ENCODE measurements around the gene GRIP2.

Gene GRIP2

DNA sequence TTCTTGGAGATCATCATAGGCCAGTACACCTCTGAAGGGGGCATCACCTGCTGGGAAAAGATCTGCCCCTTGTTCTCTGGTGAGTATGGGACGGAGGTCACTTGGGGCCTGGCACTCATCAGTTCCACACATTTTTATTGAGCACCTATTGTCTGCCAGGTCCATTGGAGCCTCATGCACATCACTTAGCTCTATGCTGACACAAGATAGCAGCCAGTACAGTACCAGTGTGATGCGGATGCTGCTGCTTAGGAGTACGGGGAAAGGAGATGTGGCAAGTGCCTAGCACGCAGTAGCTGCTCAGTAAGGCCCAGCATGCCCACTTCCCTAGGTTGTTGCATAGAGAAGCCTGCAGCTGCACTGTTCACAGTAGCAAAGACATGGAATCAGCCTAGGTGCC is 94.4 kb downstream of the GRIP2 start:
- DNase-seq (ENCODE audit: low read depth in 2 of 2): no peak
- no peak for TF ChIP-seq CTCF (IDR thresholded peaks at IDR 0.05; ENCODE audit: low read depth, low read length)
- no peak overlapping the region for H3K4me3 ChIP-seq (replicated peaks in 1 of 2; ENCODE audit: low read depth in 2 of 2, low read length in 2 of 2)

DNA sequence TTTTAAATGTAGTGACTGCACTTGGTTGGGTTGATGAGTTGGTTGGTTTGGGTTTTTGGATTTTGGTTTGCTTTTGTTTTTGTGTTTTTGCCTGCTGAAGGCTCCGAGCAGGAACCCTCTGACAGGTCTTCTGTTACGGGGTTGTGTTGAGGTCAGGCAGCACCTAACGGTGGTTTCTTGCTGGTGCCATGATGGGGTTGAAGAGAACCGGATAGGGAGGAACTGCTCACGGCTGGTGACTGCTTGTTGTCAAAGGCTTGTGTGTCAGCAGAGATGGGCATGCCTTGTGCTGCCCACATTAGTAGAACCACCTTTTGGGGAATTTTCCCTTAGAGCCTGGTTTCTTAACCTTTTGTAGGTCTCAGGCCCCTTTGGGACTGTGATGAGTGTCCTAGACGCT is 95.8 kb downstream of the GRIP2 start:
- no peak for DNase-seq (ENCODE audit: low read depth in 2 of 2)
- no peak overlapping the region for H3K4me3 ChIP-seq (replicated peaks in 1 of 2; ENCODE audit: low read depth in 2 of 2, low read length in 2 of 2)
- TF ChIP-seq CTCF (IDR thresholded peaks at IDR 0.05; ENCODE audit: low read depth, low read length): no peak

GRCh38 chr3:14441920-14442300 is 98.2 kb downstream of the GRIP2 start:
- no peak overlapping the region for H3K4me3 ChIP-seq (replicated peaks in 1 of 2; ENCODE audit: low read depth in 2 of 2, low read length in 2 of 2)
- DNase-seq (ENCODE audit: low read depth in 2 of 2): no peak
- TF ChIP-seq CTCF (IDR thresholded peaks at IDR 0.05; ENCODE audit: low read depth, low read length): no peak

DNA sequence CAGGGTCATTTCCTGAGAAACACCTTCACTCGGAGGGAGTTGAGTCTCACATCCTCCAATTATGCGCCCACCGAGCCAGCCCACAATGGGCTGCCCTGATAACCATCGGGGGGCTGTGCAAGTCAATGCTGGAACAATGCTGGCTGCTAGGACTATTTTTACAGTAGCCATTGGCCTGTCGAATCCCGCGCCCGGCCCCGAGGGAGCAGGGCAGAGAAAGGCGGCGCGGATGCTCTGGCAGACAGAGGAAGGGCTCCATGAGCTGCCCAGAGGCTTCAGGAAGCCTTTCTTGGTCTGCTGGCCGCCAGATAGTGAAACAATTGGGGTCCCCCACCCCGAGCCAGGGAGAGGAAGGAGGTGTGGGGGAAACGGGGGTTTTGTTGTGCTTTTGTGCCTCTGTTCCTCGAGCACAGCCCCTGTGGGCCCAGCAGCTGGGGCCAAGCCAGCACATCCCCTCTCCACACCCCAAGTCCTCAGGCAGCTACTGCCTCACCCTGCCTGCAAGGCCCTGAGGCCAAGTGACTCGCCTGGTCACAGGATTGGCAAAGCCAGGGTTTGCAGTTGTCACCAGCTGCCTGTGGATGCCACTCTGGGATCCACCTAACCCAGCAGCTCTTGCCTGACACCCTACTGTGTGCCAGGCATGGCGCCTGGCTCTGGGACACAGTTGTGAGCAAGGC is 98.8 kb downstream of the GRIP2 start:
- no peak for TF ChIP-seq CTCF (IDR thresholded peaks at IDR 0.05; ENCODE audit: low read depth, low read length)
- no peak for DNase-seq (ENCODE audit: low read depth in 2 of 2)
- H3K4me3 ChIP-seq (replicated peaks in 1 of 2; ENCODE audit: low read depth in 2 of 2, low read length in 2 of 2): no peak overlapping the region

GRCh38 chr3:14440531-14441239 is 99.5 kb downstream of the GRIP2 start:
- peak in 1 of 2 donors; percentile 61 for DNase-seq (ENCODE audit: low read depth in 2 of 2)
- no peak for TF ChIP-seq CTCF (IDR thresholded peaks at IDR 0.05; ENCODE audit: low read depth, low read length)
- H3K4me3 ChIP-seq (replicated peaks in 1 of 2; ENCODE audit: low read depth in 2 of 2, low read length in 2 of 2): no peak overlapping the region

DNA sequence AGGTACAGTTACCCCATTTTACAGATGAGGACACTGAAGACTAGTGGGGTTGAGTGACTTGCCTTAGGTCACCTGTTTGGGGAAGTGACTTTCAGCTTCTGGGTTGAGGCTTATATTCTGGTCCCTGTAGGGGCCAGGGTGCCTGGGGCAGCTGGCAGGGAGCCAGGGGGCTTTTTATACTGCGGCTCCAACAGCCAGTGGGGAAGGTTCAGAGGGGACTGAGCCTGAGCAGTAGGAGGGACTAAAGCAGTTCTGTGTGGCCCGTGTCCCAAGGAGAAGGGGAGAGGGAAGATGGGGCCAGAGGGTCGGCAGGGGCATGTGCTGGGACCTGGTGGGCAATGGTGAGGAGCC is 100.0 kb downstream of the GRIP2 start:
- DNase-seq (ENCODE audit: low read depth in 2 of 2): no peak
- no peak for TF ChIP-seq CTCF (IDR thresholded peaks at IDR 0.05; ENCODE audit: low read depth, low read length)
- no peak overlapping the region for H3K4me3 ChIP-seq (replicated peaks in 1 of 2; ENCODE audit: low read depth in 2 of 2, low read length in 2 of 2)
